Activated T-helper 1 cell treated with anti-CD3 and anti-CD28 coated beads, Interleukin-2, amount 50 U/mL, for 16 hours (primary cell): ENCODE results near the gene SLC39A11.
"Not testable (repeated sequence)": the region's sequence is repeated elsewhere in the genome, so short reads cannot be mapped to it uniquely, and the experiment has no call there.

ENCODE experiments used
- DNase-seq, 2 donors: peaks; one replicate each; pipeline ENCODE4 v3.0.0-alpha.2; 2020; ENCODE audit warnings: low read depth in 1 of 2, low spot score in 1 of 2

Gene SLC39A11

GRCh38 chr17:72724267-72724666, 368.2 kb downstream of the SLC39A11 start:
- DNase-seq: no peak

DNA sequence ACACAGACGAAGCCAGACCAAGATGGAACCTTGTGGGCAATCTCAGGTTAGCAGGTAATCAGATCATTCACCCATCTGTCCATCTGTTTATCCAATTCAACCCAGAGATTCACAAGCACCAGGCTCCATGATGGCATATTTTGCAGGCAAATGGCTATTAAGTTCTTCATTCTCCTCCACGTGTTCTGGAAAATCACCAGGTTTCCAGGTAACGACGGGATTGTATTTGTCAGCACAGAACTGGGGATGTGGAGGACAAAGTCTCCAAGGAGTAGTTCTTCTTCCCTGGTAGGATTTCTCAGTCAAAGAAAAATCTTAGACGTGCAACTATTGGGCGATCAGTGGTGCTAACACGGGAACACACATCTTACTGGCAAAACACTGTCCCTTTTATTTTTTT, 368.8 kb downstream of the SLC39A11 start:
- no peak for DNase-seq

- DNase-seq: no peak
Measured at GRCh38 chr17:72720494-72720825, 372.0 kb downstream of the SLC39A11 start.

- DNase-seq: no peak
Measured at GRCh38 chr17:72719578-72720493, 372.7 kb downstream of the SLC39A11 start.

- DNase-seq: no peak
Measured at GRCh38 chr17:72719206-72719577, 373.3 kb downstream of the SLC39A11 start.

- no peak for DNase-seq
Measured at GRCh38 chr17:72717676-72718075, 374.8 kb downstream of the SLC39A11 start.

GRCh38 chr17:72717276-72717675, 375.2 kb downstream of the SLC39A11 start:
- no peak for DNase-seq

- no peak for DNase-seq
Measured at GRCh38 chr17:72715906-72716572, 376.4 kb downstream of the SLC39A11 start.

DNA sequence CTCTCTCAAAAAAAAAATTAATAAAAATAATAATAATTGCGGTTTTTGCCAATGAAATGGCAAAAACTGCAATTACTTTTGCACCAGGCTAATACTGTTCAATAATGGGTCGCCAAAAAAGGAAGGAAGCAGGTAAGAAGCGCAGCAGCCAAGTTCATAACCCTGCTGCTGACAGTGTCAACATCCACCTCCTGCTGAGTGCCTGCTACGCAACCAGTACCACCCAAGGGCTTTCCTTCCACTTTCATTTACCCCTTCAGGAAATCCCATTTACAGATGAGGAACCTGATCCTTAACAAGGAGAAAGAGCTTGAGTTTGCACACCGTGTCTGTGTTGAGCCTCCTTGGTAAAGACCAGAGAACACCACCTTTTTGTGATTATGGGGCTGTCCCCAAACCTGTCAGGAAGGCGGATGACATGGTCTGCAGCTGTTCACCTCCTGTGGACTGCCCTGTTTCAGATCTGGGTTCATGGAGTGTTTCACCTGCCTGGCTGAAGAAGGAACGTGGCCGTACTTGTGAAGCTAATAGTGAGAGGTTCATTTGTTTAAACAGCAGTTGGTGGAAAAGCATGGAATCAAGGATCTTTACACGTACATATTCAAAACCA, 378.0 kb downstream of the SLC39A11 start:
- no peak for DNase-seq

DNA sequence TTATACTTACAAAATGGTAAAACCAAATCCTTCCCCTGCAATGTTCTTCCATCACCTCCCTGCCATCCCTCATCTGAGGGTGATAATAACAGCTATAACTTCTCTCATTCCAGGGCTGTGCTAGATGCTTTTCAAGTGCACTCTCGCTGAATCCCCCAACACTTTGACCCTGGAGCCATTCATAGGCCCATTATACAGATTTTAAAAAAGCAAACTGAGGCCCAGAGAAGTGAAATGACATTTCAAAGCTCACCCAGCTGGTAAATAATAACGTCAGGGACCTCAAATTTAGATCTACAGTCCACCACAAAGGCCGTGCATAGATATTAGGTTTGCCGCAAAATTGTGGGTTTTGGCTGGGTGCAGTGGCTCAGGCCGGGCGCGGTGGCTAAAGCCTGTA, 378.8 kb downstream of the SLC39A11 start:
- no peak for DNase-seq

DNA sequence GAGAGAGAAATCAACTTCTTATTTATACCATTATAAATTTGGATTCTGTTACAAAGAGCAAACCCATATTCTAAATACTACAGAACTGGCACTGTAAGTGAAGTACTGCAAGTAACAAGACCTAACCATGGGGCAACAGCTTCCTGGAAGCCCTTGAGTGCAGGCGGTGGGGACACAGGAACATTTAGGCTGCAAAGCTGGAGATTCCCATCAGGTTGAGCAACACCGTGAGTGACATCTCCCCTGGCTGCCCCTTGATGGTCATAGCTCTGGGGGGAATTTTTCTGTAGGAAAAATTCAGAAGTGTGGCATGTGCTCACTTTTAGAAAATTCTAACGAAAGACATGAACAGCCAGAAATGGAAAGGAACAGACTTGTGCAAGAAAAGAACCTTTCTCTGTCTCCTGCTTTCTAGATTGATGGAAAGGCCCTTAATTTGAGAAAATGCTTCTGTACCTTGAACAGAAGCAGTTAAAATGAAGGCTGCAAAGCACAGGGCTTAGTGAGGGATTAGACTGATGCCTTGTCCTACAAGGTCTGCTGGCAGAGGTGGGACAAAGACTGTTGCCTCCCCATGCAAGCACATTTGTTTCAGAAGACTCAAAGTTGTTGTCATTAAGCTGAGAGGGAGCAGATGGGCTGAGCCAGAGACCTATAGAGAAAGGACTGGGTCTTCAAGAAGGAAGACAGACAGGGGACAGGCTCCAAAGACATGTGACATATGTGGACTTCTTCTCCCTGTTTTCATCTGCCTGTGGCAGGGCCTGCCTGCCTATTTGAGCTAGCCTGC, 380.8 kb downstream of the SLC39A11 start:
- no peak for DNase-seq

- no peak for DNase-seq
Measured at GRCh38 chr17:72710834-72711233, 381.7 kb downstream of the SLC39A11 start.

DNA sequence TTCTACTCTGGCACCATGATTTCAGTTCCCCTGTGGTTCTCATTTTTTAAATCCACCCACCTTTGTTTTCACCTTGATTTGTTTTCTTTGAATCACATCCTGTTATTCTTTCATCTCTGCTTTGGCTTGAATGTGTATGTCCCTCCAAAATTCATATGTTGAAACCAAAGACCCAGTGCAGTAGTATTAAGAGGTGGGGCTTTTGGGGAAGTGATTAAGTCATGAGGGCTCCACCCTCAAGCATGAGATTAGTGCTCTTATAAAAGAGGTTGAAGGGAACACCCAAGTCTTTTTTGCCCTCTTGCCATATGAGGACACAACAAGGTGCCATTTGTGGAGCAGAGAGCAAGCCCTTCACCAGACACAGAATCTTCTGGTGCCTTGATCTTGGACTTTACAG, 382.3 kb downstream of the SLC39A11 start:
- no peak for DNase-seq

DNA sequence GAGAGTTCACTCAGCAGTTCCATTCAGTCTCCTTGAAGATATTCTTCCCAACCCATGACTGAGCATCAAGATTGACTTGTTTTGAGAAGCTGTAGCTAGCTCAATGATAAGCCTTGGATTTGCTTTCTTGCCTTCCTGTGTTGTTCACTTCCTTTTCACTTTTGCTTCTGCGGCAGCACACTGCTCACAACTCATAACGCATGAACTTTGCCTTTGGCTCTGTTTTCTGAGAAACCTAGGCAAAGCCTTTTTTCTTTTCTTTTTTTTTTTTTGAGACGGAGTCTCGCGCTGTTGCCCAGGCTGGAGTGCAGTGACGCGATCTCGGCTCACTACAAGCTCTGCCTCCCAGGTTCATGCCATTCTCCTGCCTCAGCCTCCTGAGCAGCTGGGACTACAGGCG, 383.8 kb downstream of the SLC39A11 start:
- DNase-seq: not testable (repeated sequence)

GRCh38 chr17:72707881-72708280, 384.6 kb downstream of the SLC39A11 start:
- no peak for DNase-seq

GRCh38 chr17:72706396-72706981, 386.0 kb downstream of the SLC39A11 start:
- DNase-seq: no peak

DNA sequence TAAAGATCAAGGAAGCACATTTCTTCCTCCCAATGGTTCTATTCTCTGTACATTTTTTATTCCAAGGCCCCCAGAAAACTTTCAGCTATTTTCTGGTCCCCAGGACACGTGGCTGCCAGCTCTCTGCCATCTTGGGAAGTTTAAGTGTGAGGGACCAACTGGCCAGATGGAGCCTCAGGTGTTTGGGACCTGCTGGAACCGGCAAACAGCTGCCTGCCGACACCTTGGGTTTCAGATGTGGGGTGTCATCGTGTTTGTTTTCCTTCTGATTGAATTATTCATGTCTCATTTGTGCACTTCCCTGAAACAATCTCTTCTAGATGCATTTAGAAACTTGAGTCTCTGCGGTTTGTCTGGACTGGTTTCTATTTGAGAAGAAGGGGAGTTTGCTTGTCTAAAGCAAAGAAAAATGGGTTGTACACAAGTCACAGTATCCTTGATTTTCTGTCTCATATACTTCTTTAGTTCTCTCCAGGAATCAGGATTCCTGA, 386.5 kb downstream of the SLC39A11 start:
- DNase-seq: no peak

DNA sequence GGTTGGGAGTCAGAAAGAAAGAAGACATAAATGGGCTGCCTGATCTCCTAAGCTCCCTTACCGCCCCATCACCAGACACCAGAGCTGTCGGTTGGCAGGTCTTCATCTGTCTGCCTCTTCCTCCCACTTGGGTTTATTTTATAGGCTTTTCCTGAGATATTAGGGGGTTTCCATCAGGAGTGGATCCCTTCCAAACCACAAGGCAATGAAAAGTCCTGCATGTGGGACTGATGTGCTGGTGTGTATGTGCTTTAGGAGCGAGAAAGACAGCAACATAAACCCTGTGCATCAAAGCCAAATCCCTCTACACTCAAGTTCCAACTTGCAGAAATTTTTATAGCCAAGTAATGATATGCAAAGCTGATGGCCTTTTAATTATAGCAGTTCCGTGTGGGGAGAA, 389.5 kb downstream of the SLC39A11 start:
- DNase-seq: no peak

DNA sequence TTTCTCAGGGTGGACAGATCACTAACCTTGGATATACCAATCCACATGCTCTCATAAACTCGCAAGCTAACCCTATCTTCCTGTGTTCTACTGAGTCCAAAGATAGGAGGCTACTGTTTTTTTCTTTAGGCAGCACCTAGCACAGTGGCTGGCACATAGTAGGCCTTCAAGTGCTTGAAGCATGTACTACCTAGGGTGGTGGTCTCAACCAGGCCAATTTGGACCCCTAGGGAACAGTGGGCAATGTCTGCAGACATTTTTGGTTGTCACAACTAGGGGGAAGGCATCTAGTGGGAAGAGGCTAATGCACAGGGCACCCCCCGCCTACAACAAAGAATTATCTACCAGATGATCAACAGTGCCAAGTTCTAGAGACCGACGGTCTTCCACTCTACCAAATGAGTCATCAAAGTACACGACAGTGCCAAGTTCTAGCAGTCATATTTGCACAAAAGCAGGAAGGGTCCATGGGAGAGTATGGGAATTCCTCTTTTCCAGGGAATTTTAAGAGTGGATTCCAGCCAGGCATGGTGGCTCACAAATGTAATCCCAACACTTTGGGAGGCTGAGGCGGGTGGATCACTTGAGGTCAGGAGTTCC, 390.3 kb downstream of the SLC39A11 start:
- no peak for DNase-seq

- DNase-seq: no peak
Measured at GRCh38 chr17:72700226-72700625, 392.3 kb downstream of the SLC39A11 start.
